ENCODE results near the gene BHLHE23.

GRCh38 chr20:63032026-63032800 is 25.4 kb upstream of the BHLHE23 start:
- TF ChIP-seq POLR2AphosphoS5 (IDR thresholded peaks at IDR 0.05; ENCODE audit: low read depth, low read length) (no peak), SIN3A (IDR thresholded peaks at IDR 0.05; ENCODE audit: borderline replicate concordance, insufficient read depth, low read length) (no peak), FOXP2 (optimal IDR thresholded peaks at IDR 0.05; ENCODE audit: borderline replicate concordance, extremely low read depth, extremely low read length, insufficient read depth) (no peak), TAF1 (IDR thresholded peaks at IDR 0.05; ENCODE audit: borderline replicate concordance, insufficient read depth, low read length) (no peak)
